SK-N-SH (cell line): ENCODE measurements around the gene SNRK. TPM values are rescaled to one million over a fixed set of nuclear protein-coding genes. Genes with fewer than 3 reads are reported as not detected.
A peak's percentile ranks its signal among the peaks of the same experiment; 100 is the strongest.

Source experiments
- CTCF ChIA-PET: fragments of 300-600, 350-600 bp; formaldehyde crosslinking; extraction: SDS; loops from one replicate; lab custom pipeline; 2021; lab: Yijun Ruan, JAX
- POLR2A ChIA-PET: fragments of 350-600 bp; sonication (Branson Sonifier 250); formaldehyde crosslinking; extraction: SDS; loops from one replicate; lab custom pipeline; 2020; ENCODE audit warnings: antibody characterized with exemption, inconsistent platforms; lab: Yijun Ruan, JAX
- DNase-seq: peaks from one replicate; pipeline ENCODE4 v3.0.0; 2012
- H2AFZ ChIP-seq: fragments of 200-600 bp; sonication (generic); 2 replicates; pipeline ENCODE4 v1.8.1; 2016; ENCODE audit warnings: antibody characterized with exemption, mild to moderate bottlenecking, low read depth
- H3F3A ChIP-seq: fragments of 200-600 bp; sonication (generic); replicated peaks from 2 replicates; pipeline ENCODE3; 2016; ENCODE audit warnings: antibody characterized with exemption, mild to moderate bottlenecking; ENCODE audit not compliant: insufficient read depth
- H3K27ac ChIP-seq, 2 experiments: fragments of 200-500 bp in 1 of 2; fragments of 200-600 bp in 1 of 2; sonication (Bioruptor generic) in 1 of 2; sonication (generic), shearing (Covaris generic) in 1 of 2; 2 replicates each; pipeline versions ENCODE4 v1.5.1 to v1.6.1; 2014 to 2016; ENCODE audit warnings: low read depth in 2 of 2, inconsistent platforms in 1 of 2, low read length in 1 of 2, mild to moderate bottlenecking in 1 of 2, mixed read lengths in 1 of 2
- H3K27me3 ChIP-seq: fragments of 200-600 bp; sonication (generic), shearing (Covaris generic); 2 replicates; pipeline ENCODE4 v1.6.1; 2016; ENCODE audit warnings: mixed run types; ENCODE audit not compliant: insufficient read depth
- H3K36me3 ChIP-seq, 2 experiments: fragments of 200-500 bp in 1 of 2; fragments of 200-600 bp in 1 of 2; sonication (Bioruptor generic) in 1 of 2; sonication (generic) in 1 of 2; replicated peaks in 1 of 2; 2 replicates each; pipeline versions ENCODE3 to v1.5.1; 2014 to 2016; ENCODE audit warnings: low read length in 1 of 2, mild to moderate bottlenecking in 1 of 2; ENCODE audit not compliant: insufficient read depth in 2 of 2, control insufficient read depth in 1 of 2
- H3K4me1 ChIP-seq, 2 experiments: fragments of 200-500 bp in 1 of 2; fragments of 200-600 bp in 1 of 2; sonication (Bioruptor generic) in 1 of 2; sonication (generic), shearing (Covaris generic) in 1 of 2; 2 replicates each; pipeline versions ENCODE4 v1.5.1 to v1.6.1; 2014 to 2016; ENCODE audit warnings: low read depth in 1 of 2, low read length in 1 of 2, mixed run types in 1 of 2; ENCODE audit not compliant: insufficient read depth in 2 of 2, control insufficient read depth in 1 of 2
- H3K4me2 ChIP-seq: fragments of 200-600 bp; sonication (generic), shearing (Covaris generic); 2 replicates; pipeline ENCODE4 v1.6.1; 2017; ENCODE audit warnings: mixed run types
- H3K4me3 ChIP-seq, 2 experiments: fragments of 200-500 bp in 1 of 2; fragments of 200-600 bp in 1 of 2; sonication (Bioruptor generic) in 1 of 2; sonication (generic), shearing (Covaris generic) in 1 of 2; 2 replicates each; pipeline versions ENCODE4 v1.5.1 to v1.8.1; 2014 to 2016; ENCODE audit warnings: low read depth in 2 of 2, inconsistent platforms in 1 of 2, low read length in 1 of 2, mild to moderate bottlenecking in 1 of 2, mixed read lengths in 1 of 2, moderate library complexity in 1 of 2
- H3K79me2 ChIP-seq: fragments of 200-600 bp; sonication (generic); 2 replicates; pipeline ENCODE4 v1.8.1; 2017; ENCODE audit warnings: mild to moderate bottlenecking; ENCODE audit not compliant: insufficient read depth
- H3K9ac ChIP-seq: fragments of 200-600 bp; sonication (generic); 2 replicates; pipeline ENCODE4 v1.6.1; 2017; ENCODE audit warnings: mixed run types
- H3K9me2 ChIP-seq: fragments of 200-600 bp; sonication (generic); 2 replicates; pipeline ENCODE4 v1.6.1; 2017; ENCODE audit warnings: mixed run types
- H3K9me3 ChIP-seq: fragments of 200-600 bp; sonication (generic); 2 replicates; pipeline ENCODE4 v1.6.1; 2017; ENCODE audit warnings: mixed run types, mild to moderate bottlenecking, moderate library complexity
- H4K20me1 ChIP-seq: fragments of 200-600 bp; sonication (generic); 2 replicates; pipeline ENCODE4 v1.6.1; 2017; ENCODE audit warnings: mild to moderate bottlenecking, mixed run types; ENCODE audit not compliant: insufficient read depth
- CTCF ChIP-seq: fragments of 200-600 bp; sonication (generic); IDR thresholded peaks from 2 replicates; pipeline ENCODE4 v1.6.1; 2017; ENCODE audit warnings: antibody characterized with exemption, mild to moderate bottlenecking, moderate library complexity
- ELF1 ChIP-seq: IDR thresholded peaks from 2 replicates; pipeline ENCODE4 v1.4.0; 2012
- EZH2phosphoT487 ChIP-seq: fragments of 200-600 bp; sonication (generic); IDR thresholded peaks from 2 replicates; pipeline ENCODE4 v1.6.1; 2017; ENCODE audit warnings: low read depth, mixed run types, mild to moderate bottlenecking, antibody characterized with exemption, moderate library complexity, borderline replicate concordance
- FOXJ3 ChIP-seq: sonication (generic); formaldehyde crosslinking; IDR thresholded peaks from 2 replicates; pipeline ENCODE4 v1.5.1; 2020; ENCODE audit warnings: mild to moderate bottlenecking, missing genetic modification reagents
- GATA2 ChIP-seq: sonication (generic); formaldehyde crosslinking; IDR thresholded peaks from 2 replicates; pipeline ENCODE4 v1.5.0; 2020; ENCODE audit warnings: mild to moderate bottlenecking, missing genetic modification reagents
- MEF2A ChIP-seq: IDR thresholded peaks from 2 replicates; pipeline ENCODE4 v1.4.0; 2012; ENCODE audit warnings: low read depth, borderline replicate concordance
- MXI1 ChIP-seq: IDR thresholded peaks from 2 replicates; pipeline ENCODE4 v1.6.1; 2012; ENCODE audit warnings: mild to moderate bottlenecking, low read depth, low read length, improper control_type of control experiment
- NFIC ChIP-seq: IDR thresholded peaks from 2 replicates; pipeline ENCODE4 v1.4.0; 2012; ENCODE audit warnings: borderline replicate concordance
- RAD21 ChIP-seq: IDR thresholded peaks from 2 replicates; pipeline ENCODE4 v1.6.1; 2012; ENCODE audit warnings: mild to moderate bottlenecking, low read length
- REST ChIP-seq: IDR thresholded peaks from 2 replicates; pipeline ENCODE4 v1.6.1; 2012; ENCODE audit warnings: mild to moderate bottlenecking, low read depth, low read length, moderate library complexity
- SMC3 ChIP-seq: IDR thresholded peaks from 2 replicates; pipeline ENCODE4 v1.6.1; 2012; ENCODE audit warnings: low read depth, low read length, improper control_type of control experiment
- TAF1 ChIP-seq: IDR thresholded peaks from 2 replicates; pipeline ENCODE4 v1.6.1; 2012; ENCODE audit warnings: low read depth, mild to moderate bottlenecking, low read length, moderate library complexity, borderline replicate concordance
- USF1 ChIP-seq: IDR thresholded peaks from 2 replicates; pipeline ENCODE4 v1.4.0; 2012; ENCODE audit warnings: low read depth, borderline replicate concordance
- ZBTB33 ChIP-seq: IDR thresholded peaks from 2 replicates; pipeline ENCODE4 v1.4.0; 2012; ENCODE audit warnings: low read depth, borderline replicate concordance
- WGBS: methylation state at CpG from one replicate; pipeline ENCODE4 v1.1.6; 2017; ENCODE audit warnings: low lambda C conversion rate; 5-methylcytosine and 5-hydroxymethylcytosine counted together
- polyA plus RNA-seq, 3 experiments: library from polyadenylated mRNA; depleted of rRNA; stranded (reverse); fragments of >200 nt; gene quantifications; 2 replicates each; pipeline ENCODE4 v1.2.3, GENCODE V29; 2012

The SNRK gene
- polyA plus RNA-seq, 1 of the 3 experiments (the other 2 are of a cell fraction), result 3.6 TPM

- TF ChIP-seq CTCF, result no peak
- no peak for TF ChIP-seq MEF2A
- no peak for TF ChIP-seq SMC3
- no peak for TF ChIP-seq REST
- no peak for TF ChIP-seq TAF1
- TF ChIP-seq, all 33 proteins: peak for 0
Observed at GRCh38 chr3:43288366-43288765, 2.0 kb downstream of the SNRK start (continued).

GRCh38 chr3:43288850-43289249 is 2.5 kb downstream of the SNRK start:
- peaks cover 15% of the 10 kb centered on the region in 2 experiments; a peak in 3 of 4 replicates for H3K4me1 ChIP-seq
- H3K9ac ChIP-seq, result peak overlapping the region; percentile 72; the same call in 1 of the 2 replicates
- H3K27ac ChIP-seq, result no peak overlapping the region
- CTCF ChIA-PET, result interaction anchor here (0.9 kb wide), 1 partner anchor 85 kb away, joined by 4 read pairs; no protein-coding TSS in a partner anchor
- peaks cover 69% of the 10 kb centered on the region for H3K79me2 ChIP-seq
- H2AFZ ChIP-seq, result no peak overlapping the region
- 93% methylated on average over 2 of the region's 2 CpGs for WGBS
- no peak for DNase-seq
- H4K20me1 ChIP-seq, result peaks cover 50% of the 10 kb centered on the region
- H3K9me2 ChIP-seq, result no peaks in the 10 kb centered on the region
- H3F3A ChIP-seq, result no peaks in the 10 kb centered on the region
- H3K4me3 ChIP-seq, result peak overlapping the region in 1 of 2 experiments; percentile 13; a peak in 3 of 4 replicates
- H3K9me3 ChIP-seq, result no peaks in the 10 kb centered on the region
- peak overlapping the region; percentile 80 for H3K4me2 ChIP-seq
- POLR2A ChIA-PET, result no interaction called here
- H3K36me3 ChIP-seq, result peaks cover 0 to 10% of the 10 kb centered on the region in 2 experiments
- no peaks in the 10 kb centered on the region; the same call in 1 of the 2 replicates for H3K27me3 ChIP-seq
- TF ChIP-seq REST (no peak), FOXJ3 (CRISPR knock-in tag) (no peak), SMC3 (no peak), MXI1 (no peak), MEF2A (no peak), GATA2 (CRISPR knock-in tag) (no peak), RAD21 (no peak), TAF1 (no peak), CTCF (no peak), ZBTB33 (no peak), NFIC (no peak), ELF1 (no peak), EZH2phosphoT487 (no peak), USF1 (no peak)
